ENCODE results near the gene CASP7.
"Not testable (repeated sequence)": the region's sequence is repeated elsewhere in the genome, so short reads cannot be mapped to it uniquely, and the experiment has no call there.

CASP7 gene

DNA sequence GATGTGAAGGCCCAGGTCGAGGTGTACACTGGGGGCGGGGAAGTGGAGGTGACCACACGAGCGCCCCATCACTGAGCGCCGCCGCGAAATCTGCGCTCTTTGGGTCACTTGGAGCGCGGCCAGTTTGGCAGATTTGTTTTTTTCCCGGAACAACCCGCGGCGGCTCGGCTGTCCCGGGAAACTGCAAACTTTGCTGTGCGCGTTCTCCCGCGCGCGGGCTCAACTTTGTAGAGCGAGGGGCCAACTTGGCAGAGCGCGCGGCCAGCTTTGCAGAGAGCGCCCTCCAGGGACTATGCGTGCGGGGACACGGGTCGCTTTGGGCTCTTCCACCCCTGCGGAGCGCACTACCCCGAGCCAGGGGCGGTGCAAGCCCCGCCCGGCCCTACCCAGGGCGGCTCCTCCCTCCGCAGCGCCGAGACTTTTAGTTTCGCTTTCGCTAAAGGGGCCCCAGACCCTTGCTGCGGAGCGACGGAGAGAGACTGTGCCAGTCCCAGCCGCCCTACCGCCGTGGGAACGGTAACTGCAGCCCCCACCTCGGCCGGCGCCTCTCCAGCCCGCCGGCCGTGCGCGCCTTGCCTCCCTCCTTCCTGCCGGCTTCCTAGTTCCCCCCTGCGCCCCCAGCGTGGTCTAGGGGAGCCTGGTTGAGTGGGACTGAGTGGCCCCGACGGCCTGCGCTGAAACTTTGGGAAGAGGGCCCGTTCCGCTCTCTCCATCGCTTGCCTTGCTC is at the start of gene CASP7:
TSS of gene CASP7 (plus strand) at position 450 of the 727 bp plus-strand sequence. CDS start 17,582 bp downstream, outside the sequence.
- peak within 1 kb of the TSS; percentile 81 for H3K27ac Mint-ChIP-seq
- H3K4me1 Mint-ChIP-seq: peaks cover 44% of the 10 kb centered on the region
- H3K9me3 Mint-ChIP-seq: no peaks in the 10 kb centered on the region
- H3K36me3 Mint-ChIP-seq: peaks cover 10% of the 10 kb centered on the region
- no peaks in the 10 kb centered on the region for H3K27me3 Mint-ChIP-seq
- peak within 1 kb of the TSS; percentile 93 for H3K4me3 Mint-ChIP-seq

DNA sequence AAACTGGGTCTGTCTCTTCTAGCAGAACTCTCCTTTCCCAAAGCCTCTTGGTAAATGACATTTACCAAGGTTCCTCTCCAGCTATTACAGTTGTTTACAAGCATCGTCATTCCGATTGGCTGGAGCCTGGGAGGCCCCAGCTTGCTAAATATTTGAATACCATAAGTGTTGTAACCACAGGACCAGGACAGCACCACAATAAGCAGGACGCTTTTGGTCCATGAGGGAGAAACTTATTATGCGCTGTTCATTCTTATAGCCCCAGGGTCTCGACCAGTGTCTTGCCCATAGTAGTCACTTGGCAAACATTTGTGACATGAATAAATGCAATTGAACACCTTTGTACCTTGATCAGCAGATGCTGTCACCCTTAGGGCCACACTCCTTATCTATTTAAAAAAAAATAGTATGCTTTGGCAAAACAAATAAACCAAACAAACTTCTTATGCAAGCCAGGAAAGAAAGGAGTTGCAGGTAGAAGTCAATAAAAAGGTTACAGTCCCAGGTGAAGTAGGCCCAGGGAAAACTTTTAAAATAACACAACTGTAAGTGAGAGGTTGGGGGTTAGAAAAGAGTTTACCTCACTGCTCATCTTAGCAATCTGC is 48.7 kb upstream of the CASP7 start:
- Mint-ChIP-seq H3K27ac (no peak overlapping the region), H3K9me3 (no peaks in the 10 kb centered on the region), H3K4me1 (no peaks in the 10 kb centered on the region), H3K4me3 (no peak overlapping the region), H3K36me3 (no peaks in the 10 kb centered on the region), H3K27me3 (peaks cover 4% of the 10 kb centered on the region)

DNA sequence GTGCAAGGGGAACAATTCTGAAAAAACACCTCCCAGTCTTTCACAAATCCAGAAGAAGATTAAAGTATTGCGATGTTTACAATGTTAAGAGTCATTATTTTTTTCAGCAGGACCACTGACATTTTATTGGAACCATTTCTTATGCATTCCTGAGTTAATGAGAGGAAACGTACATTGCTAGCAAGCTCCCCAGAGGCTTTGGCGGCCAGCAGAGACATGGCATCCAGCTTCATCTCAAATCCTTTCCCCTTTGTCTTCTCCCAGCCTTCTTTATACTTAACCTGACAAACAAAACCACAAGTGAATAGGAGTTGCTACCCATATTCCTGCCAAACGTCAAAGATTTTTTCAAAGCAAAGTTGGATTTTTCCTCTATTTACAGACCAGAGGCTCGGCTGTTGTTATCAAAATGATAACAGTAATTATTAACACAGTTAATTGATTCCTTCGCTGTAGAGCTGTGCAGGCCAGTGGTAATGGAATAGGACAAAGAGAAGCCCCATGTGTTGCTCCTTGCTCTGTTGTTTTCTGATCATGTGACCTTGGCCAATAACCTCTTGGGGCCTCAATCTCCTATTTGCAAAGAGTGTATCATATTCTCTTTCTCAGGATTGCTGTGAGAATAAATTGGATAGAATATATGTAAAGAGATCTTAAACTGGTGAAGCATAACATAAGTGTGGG is 47.9 kb upstream of the CASP7 start:
- H3K4me3 Mint-ChIP-seq: no peak overlapping the region
- peaks cover 4% of the 10 kb centered on the region for H3K27me3 Mint-ChIP-seq
- H3K36me3 Mint-ChIP-seq: no peaks in the 10 kb centered on the region
- H3K4me1 Mint-ChIP-seq: no peaks in the 10 kb centered on the region
- H3K27ac Mint-ChIP-seq: no peak overlapping the region
- no peaks in the 10 kb centered on the region for H3K9me3 Mint-ChIP-seq

DNA sequence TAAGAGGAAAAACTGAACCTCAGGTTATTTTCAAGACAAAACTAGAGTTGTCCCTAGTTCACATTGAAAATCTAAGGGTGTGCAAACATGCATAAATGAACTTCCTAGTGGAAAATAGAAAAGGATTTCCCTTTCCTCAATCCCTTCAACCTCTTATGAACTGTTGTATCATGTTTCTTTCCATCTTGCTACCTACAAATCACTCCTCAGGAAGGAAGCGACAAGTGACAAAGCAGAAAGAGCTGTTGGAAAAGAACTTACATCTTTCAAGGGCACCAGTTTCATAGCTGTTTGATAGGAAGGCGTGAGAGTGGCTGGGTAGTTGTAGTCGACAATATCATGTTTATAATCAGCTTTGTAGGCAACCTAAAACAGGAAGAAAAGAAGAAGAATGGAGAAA is 39.7 kb upstream of the CASP7 start:
- Mint-ChIP-seq H3K27me3 (peaks cover 13% of the 10 kb centered on the region), H3K9me3 (no peaks in the 10 kb centered on the region), H3K4me1 (no peaks in the 10 kb centered on the region), H3K4me3 (no peak overlapping the region), H3K36me3 (no peaks in the 10 kb centered on the region), H3K27ac (no peak overlapping the region)

DNA sequence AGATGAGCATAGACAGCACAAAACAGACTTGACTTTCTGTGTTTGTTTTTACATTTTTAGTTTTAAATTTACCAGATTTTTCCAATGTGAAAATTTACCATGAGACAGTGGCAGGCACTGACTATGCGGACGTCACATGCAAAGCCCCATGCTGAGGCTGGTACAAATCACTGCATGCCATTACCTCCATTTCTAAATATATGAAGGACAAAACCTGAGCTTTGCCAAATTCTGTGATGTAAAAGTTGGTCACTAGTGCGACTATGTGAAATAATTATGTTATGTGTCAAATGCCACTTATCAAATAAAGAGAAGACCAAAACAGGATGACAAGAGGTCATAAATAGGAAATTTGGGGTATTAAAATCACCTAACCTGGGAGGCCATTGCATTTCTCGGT is 38.0 kb upstream of the CASP7 start:
- Mint-ChIP-seq H3K4me3 (no peak overlapping the region), H3K27me3 (peaks cover 13% of the 10 kb centered on the region), H3K9me3 (no peaks in the 10 kb centered on the region), H3K4me1 (no peaks in the 10 kb centered on the region), H3K27ac (no peak overlapping the region), H3K36me3 (no peaks in the 10 kb centered on the region)

DNA sequence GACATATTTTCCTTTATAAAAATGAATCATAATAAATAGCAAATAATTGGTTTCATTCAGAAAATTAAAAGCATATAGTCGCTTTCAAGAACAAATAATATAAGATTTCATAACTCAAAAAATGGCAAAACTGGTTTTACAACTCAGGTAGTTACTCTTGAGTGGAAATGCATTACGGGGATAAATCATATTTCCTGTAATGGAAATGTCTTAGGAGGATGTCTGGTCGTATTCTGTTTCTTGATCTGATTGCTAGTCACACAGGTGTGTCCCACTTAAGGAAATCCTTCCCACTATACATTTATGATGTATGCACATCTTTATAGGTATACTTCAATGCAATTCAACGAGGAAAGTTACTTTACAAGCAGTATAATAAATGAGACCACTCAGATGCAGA is 36.5 kb upstream of the CASP7 start:
- H3K4me1 Mint-ChIP-seq: no peaks in the 10 kb centered on the region
- H3K27me3 Mint-ChIP-seq: peaks cover 13% of the 10 kb centered on the region
- H3K36me3 Mint-ChIP-seq: no peaks in the 10 kb centered on the region
- no peaks in the 10 kb centered on the region for H3K9me3 Mint-ChIP-seq
- no peak overlapping the region for H3K4me3 Mint-ChIP-seq
- H3K27ac Mint-ChIP-seq: no peak overlapping the region

- H3K27ac Mint-ChIP-seq: no peak overlapping the region
- peaks cover 13% of the 10 kb centered on the region for H3K27me3 Mint-ChIP-seq
- no peak overlapping the region for H3K4me3 Mint-ChIP-seq
- no peaks in the 10 kb centered on the region for H3K9me3 Mint-ChIP-seq
- no peaks in the 10 kb centered on the region for H3K36me3 Mint-ChIP-seq
- H3K4me1 Mint-ChIP-seq: no peaks in the 10 kb centered on the region
Measured at GRCh38 chr10:113644185-113645120, 35.3 kb upstream of the CASP7 start.

GRCh38 chr10:113646336-113647201 is 33.1 kb upstream of the CASP7 start:
- H3K27ac Mint-ChIP-seq: no peak overlapping the region

GRCh38 chr10:113647812-113648211 is 31.9 kb upstream of the CASP7 start:
- no peaks in the 10 kb centered on the region for H3K4me1 Mint-ChIP-seq
- peaks cover 4% of the 10 kb centered on the region for H3K27me3 Mint-ChIP-seq
- H3K9me3 Mint-ChIP-seq: no peaks in the 10 kb centered on the region
- no peak overlapping the region for H3K27ac Mint-ChIP-seq
- no peaks in the 10 kb centered on the region for H3K36me3 Mint-ChIP-seq
- no peak overlapping the region for H3K4me3 Mint-ChIP-seq

More at GRCh38 chr10:113646336-113647201, 33.1 kb upstream of the CASP7 start:
- Mint-ChIP-seq H3K4me1 (no peaks in the 10 kb centered on the region), H3K27me3 (peaks cover 7% of the 10 kb centered on the region), H3K4me3 (no peak overlapping the region), H3K9me3 (no peaks in the 10 kb centered on the region), H3K36me3 (no peaks in the 10 kb centered on the region)

DNA sequence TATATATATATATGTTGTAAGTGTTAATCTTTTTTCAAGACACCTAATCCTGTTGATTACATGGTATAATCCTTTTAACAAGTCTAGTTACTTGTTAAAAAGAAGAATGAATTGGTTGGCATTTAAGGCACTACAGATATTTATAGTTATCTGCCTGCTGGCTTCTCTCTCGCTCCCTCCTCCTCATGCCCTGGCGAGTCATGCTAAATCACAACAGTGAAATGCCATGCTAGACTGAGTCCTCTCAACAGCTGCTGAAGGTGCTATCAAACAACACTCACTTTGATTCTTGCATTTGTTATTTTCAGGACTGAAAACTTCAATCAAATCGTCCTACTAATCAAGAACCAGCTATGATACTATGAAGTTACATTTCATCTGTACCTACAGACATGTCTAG is 31.2 kb upstream of the CASP7 start:
- H3K9me3 Mint-ChIP-seq: no peaks in the 10 kb centered on the region
- H3K36me3 Mint-ChIP-seq: no peaks in the 10 kb centered on the region
- no peak overlapping the region for H3K4me3 Mint-ChIP-seq
- H3K4me1 Mint-ChIP-seq: no peaks in the 10 kb centered on the region
- H3K27me3 Mint-ChIP-seq: peaks cover 4% of the 10 kb centered on the region
- no peak overlapping the region for H3K27ac Mint-ChIP-seq

GRCh38 chr10:113650172-113650571 is 29.5 kb upstream of the CASP7 start:
- Mint-ChIP-seq H3K27ac (no peak overlapping the region), H3K9me3 (no peaks in the 10 kb centered on the region), H3K27me3 (peaks cover 4% of the 10 kb centered on the region), H3K4me1 (no peaks in the 10 kb centered on the region), H3K4me3 (no peak overlapping the region), H3K36me3 (no peaks in the 10 kb centered on the region)

GRCh38 chr10:113651021-113651420 is 28.7 kb upstream of the CASP7 start:
- Mint-ChIP-seq H3K4me1 (no peaks in the 10 kb centered on the region), H3K9me3 (no peaks in the 10 kb centered on the region), H3K4me3 (no peak overlapping the region), H3K36me3 (no peaks in the 10 kb centered on the region), H3K27ac (no peak overlapping the region), H3K27me3 (peaks cover 3% of the 10 kb centered on the region)

GRCh38 chr10:113651898-113652297 is 27.8 kb upstream of the CASP7 start:
- Mint-ChIP-seq H3K27ac (no peak overlapping the region), H3K4me3 (no peak overlapping the region), H3K27me3 (peaks cover 3% of the 10 kb centered on the region), H3K9me3 (no peaks in the 10 kb centered on the region), H3K36me3 (no peaks in the 10 kb centered on the region), H3K4me1 (no peaks in the 10 kb centered on the region)

DNA sequence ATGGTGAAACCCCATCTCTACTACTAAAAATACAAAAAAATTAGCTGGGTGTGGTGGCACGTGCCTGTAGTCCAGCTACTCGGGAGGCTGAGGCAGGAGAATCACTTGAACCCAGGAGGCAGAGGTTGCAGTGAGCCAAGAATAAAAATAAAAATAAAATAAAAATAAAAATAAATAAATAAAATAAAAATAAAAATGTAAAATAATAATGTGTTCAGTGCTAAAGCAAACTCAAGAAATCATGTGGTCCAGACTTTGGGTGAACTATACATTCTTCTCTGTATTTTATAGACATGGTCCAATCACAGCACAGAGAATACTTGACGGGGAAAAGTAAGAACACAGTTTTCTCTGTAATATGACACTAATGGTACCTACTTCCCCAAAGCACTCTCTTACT is 27.3 kb upstream of the CASP7 start:
- not testable (repeated sequence) for H3K36me3 Mint-ChIP-seq, H3K27me3 Mint-ChIP-seq, H3K27ac Mint-ChIP-seq, H3K4me1 Mint-ChIP-seq, H3K9me3 Mint-ChIP-seq, H3K4me3 Mint-ChIP-seq

- peaks cover 6% of the 10 kb centered on the region for H3K27me3 Mint-ChIP-seq
- no peaks in the 10 kb centered on the region for H3K36me3 Mint-ChIP-seq
- no peak overlapping the region for H3K27ac Mint-ChIP-seq
- no peaks in the 10 kb centered on the region for H3K4me1 Mint-ChIP-seq
- H3K4me3 Mint-ChIP-seq: no peak overlapping the region
- no peaks in the 10 kb centered on the region for H3K9me3 Mint-ChIP-seq
Measured at GRCh38 chr10:113656896-113657295, 22.8 kb upstream of the CASP7 start.

Data from activated naive CD4-positive, alpha-beta T cell treated with anti-CD3 and anti-CD28 coated beads, Interleukin-2, amount 50 U/mL, for 24 hours (primary cell).